NCI-H1105 treated with DMSO at 0.1 percent for 48 hours (cell line): ENCODE results near the gene HS6ST3.

ENCODE experiments used
- DNase-seq: peaks from one replicate; lab custom pipeline; 2025; lab: John Stamatoyannopoulos, UW

HS6ST3 gene

GRCh38 chr13:96199315-96199714 lies 109.4 kb downstream of the HS6ST3 start:
- DNase-seq = no peak

GRCh38 chr13:96200810-96201209 lies 110.9 kb downstream of the HS6ST3 start:
- peak; percentile 20 for DNase-seq

GRCh38 chr13:96202315-96202714 lies 112.4 kb downstream of the HS6ST3 start:
- DNase-seq = no peak

DNA sequence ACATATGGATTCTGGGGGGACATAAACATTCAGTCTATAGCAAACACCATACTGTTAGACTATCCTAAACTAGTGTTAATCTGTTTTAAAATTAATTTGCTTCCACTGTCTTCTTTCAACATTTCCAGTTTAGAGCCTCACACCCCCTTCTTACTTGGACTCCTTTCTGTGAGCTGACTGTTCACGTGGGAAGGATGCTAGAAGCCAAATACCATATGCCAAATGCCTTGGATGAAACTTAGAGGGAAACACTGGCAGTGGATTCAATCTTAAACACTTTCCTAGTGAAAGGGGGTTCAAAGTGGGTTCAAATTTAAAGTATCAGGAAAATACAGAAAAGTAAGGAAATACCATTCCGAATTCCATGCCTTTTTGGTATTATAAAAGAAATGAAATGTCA lies 113.6 kb downstream of the HS6ST3 start:
- no peak for DNase-seq

- DNase-seq = no peak
Observed at GRCh38 chr13:96214824-96215445, 125.0 kb downstream of the HS6ST3 start.

DNA sequence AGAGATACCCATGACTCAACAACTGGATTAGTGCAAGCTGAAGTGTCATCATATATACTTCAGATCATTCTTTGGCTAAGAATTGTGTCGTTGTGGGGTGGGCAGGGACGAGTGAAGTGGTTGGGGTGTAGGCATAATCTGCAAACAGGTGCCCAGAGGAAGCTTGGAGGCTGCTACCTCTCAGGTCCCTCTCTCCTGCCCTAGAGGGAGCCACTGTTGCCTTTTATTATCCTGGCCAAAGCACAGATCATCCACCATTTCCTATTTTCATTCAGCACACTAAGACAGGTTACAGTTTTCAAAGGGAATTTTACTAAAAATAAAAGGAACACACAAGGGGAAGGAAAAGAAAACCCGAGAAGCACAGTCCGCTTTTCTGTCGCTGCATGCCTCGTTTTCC lies 126.6 kb downstream of the HS6ST3 start:
- DNase-seq = no peak

GRCh38 chr13:96218475-96218874 lies 128.6 kb downstream of the HS6ST3 start:
- DNase-seq = no peak

GRCh38 chr13:96221471-96221870 lies 131.6 kb downstream of the HS6ST3 start:
- DNase-seq = no peak

DNA sequence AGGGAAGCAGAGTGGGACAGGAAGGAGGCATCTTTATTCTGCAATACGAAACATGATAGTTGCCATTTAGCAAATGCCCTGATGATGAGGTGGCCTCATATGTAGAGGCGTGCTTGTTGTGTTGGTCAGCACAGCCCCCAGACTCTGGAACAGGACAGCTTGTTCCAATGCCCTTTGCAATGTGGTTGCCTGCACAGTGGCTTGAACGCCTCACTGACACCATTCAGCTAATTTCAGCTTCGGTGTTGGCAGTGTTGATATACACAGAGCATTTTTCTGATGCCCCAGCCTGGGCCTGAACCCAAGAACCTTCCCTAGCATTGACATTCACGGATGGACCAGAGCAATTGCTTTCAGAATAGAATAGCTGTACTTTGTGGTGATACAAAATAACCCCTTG lies 133.3 kb downstream of the HS6ST3 start:
- DNase-seq = no peak

DNA sequence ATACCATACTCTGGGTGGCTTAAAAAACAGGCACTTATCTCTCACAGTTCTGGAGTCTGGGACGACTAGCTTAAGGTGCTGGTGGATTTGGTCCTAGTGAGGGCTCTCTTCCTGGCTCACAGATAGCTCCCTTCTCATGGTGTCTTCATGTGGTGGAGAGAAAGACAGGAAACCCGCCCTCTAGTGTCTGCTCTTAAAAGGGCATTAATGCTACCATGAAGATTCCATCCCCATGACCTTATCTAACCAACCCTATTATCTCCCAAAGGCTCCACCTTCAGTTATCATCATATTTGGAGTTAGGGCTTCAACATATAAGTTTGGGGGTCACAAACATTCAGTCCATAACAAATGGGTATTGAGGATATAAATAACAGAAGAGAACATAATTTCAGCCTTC lies 139.4 kb downstream of the HS6ST3 start:
- no peak for DNase-seq

DNA sequence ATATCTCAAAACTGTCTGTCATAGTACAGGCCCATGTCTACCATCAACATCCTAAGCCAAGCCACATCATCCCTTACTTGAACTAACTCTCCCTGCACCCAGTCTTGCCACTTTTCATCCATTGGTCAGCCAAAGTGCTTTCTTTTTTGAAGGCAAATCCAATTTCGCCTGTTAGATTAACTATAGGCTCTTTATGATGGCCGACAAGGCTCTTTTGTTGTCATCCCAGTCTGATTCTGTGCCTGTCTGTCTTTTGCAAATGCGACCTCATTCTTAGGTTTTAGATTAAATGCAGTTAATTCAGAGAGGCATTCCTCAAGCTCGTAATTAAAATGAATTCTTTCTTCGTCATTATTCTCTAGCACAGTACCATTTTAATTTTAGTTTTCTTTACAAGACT lies 148.3 kb downstream of the HS6ST3 start:
- no peak for DNase-seq

GRCh38 chr13:96238861-96239260 lies 149.0 kb downstream of the HS6ST3 start:
- no peak for DNase-seq

DNA sequence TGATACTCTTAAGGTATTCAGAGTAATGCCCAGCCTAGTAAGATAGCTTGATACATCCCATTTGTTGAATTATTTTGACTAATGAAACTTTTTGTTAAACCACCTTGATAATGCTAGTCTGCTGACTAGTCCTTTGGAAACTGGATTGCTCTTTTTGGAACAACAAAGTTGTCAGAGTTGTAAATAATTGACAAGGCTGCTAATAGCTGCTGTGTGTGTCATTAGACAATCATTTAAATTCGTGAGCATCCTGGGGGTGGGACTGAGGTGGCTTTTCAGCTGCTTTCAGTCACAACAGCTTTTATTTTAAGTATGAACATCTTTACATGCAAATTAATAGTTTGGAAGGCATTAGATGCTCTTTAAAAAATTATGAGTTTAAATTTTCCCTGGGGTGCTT lies 153.5 kb downstream of the HS6ST3 start:
- no peak for DNase-seq

DNA sequence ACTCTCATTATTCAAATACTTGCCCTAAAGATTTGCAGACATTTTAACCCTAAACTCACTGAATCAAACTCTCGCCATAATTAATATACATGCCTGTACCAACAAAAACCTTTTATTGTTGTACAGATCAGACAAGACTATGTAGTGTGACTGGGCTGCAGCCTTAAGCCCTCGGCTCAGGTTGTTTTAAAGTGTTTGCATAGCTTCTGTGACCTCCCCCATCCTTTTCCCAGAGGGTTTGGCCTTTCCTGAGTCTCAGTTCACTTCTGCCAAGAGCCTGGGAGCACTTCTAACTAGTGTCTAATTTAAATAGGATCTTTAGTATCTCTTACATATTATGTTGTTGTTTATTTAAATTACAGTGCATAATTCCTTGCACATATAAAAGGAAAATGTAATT lies 158.2 kb downstream of the HS6ST3 start:
- no peak for DNase-seq

DNA sequence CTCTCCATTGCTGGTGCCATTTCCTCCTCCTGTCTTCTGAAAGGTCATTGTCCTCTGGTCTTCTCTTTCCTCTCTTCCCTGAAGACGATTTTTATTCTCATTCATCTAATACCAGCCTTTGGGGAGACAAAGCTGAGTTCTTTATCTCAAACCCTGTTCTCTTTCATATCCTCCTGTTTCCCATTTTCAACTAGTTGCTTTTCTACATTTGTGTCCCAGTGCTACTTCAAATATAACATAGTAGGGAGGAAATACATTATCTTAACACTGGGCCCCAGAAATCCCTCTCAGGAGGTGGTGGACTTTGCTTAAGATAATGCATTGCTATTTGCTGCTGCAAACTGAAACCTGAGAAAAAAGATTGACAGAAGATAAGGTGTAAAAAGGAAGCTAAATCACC lies 159.1 kb downstream of the HS6ST3 start:
- no peak for DNase-seq

DNA sequence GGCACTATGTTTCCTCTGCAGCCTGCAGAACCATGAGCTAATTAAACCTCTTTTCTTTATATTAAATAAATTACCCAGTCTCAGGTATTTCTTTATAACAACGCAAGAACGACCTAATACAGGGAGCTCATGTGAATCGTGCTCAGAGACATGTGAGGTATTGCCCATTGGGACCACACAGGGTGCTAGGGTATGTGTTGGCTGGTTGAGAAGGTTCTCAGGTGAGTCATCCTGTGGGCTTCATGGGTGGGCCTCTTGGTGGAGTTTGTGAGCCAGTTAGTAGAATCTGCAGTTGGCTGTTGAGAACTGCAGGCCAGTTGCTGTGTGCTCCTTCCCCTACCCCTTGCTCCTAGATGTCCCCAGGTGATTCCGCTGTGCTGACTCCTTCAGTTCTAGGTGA lies 163.0 kb downstream of the HS6ST3 start:
- no peak for DNase-seq

- no peak for DNase-seq
Observed at GRCh38 chr13:96273196-96273595, 183.3 kb downstream of the HS6ST3 start.

- no peak for DNase-seq
Observed at GRCh38 chr13:96274046-96274445, 184.1 kb downstream of the HS6ST3 start.

GRCh38 chr13:96279904-96280303 lies 190.0 kb downstream of the HS6ST3 start:
- DNase-seq = no peak

- no peak for DNase-seq
Observed at GRCh38 chr13:96284971-96285370, 195.1 kb downstream of the HS6ST3 start.

DNA sequence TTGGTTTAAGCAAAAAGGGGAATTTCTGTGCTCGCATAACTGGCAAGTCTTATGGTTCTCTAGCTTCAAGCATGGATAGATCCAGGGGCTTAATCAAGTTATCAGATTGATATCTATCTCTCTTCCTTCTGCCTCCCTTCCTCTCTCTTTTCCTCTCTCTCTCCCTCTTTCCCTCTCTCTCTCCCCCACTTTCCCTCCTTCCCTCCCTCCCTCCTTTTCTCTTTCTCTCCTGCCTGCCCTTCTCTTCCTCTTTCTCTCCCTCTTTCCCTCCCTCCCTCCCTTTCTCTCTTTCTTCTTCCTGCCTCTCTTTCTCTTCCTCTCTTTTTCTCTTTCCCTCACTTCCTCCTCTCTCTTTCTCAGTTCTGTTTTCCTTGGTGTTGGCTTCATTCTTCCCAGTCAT lies 195.8 kb downstream of the HS6ST3 start:
- no peak for DNase-seq

- DNase-seq = no peak
Observed at GRCh38 chr13:96294930-96295881, 205.3 kb downstream of the HS6ST3 start.

- DNase-seq = no peak
Observed at GRCh38 chr13:96297360-96297759, 207.5 kb downstream of the HS6ST3 start.

DNA sequence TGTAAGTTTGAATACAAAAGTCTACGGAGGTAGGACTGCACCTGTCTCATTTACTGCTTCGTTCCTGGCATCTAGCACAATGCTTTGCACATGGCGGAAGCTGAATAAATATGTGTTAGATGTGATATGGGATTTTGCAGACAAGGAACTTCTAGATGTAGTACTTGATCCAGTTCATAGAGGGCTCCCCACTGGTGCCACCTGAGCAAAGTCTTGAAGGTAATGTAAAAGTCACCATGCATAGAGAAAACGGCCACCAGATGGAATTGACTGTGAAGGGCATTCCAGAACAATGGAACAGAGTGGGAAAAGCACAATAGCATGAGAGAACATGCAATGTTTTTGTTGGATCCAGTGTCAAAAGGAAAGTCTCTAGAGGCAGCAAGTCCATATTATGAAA lies 209.3 kb downstream of the HS6ST3 start:
- no peak for DNase-seq
